HG03175 (cell line): ENCODE measurements around the gene ZNF613.
"Not testable (repeated sequence)": the region's sequence is repeated elsewhere in the genome, so short reads cannot be mapped to it uniquely, and the experiment has no call there.

Experiments
- ATAC-seq: cut with Tn5 transposase; IDR thresholded peaks from one replicate; pipeline ENCODE4 v1.9.1; 2021; ENCODE audit warnings: mild to moderate bottlenecking, moderate library complexity; ENCODE audit not compliant: unreplicated experiment

ZNF613 gene

GRCh38 chr19:51926784-51927741 lies at the start of gene ZNF613:
TSS of gene ZNF613 (plus strand) at chr19:51927472. CDS start at chr19:51936221, 8,749 bp downstream.
- peak; percentile 83 for ATAC-seq

GRCh38 chr19:51882518-51882917 lies 44.8 kb upstream of the ZNF613 start:
- ATAC-seq: no peak

GRCh38 chr19:51884713-51885112 lies 42.6 kb upstream of the ZNF613 start:
- ATAC-seq: no peak

- ATAC-seq: no peak
These were observed 39.5 kb upstream of the ZNF613 start, which contains the start of gene ZNF577 for GRCh38 chr19:51887522-51888498. TSS of gene ZNF577 (minus strand) at chr19:51887951. CDS start at chr19:51880382, 7,569 bp downstream.

- ATAC-seq: no peak
These were observed 37.3 kb upstream of the ZNF613 start for GRCh38 chr19:51889934-51890333.

GRCh38 chr19:51891193-51891747 lies 36.0 kb upstream of the ZNF613 start:
- ATAC-seq: no peak

- no peak for ATAC-seq
These were observed 25.4 kb upstream of the ZNF613 start for GRCh38 chr19:51901860-51902259.

GRCh38 chr19:51903192-51903591 lies 24.1 kb upstream of the ZNF613 start:
- ATAC-seq: no peak

GRCh38 chr19:51904331-51905165 lies 22.7 kb upstream of the ZNF613 start, which contains the start of gene ZNF649:
TSS of gene ZNF649 (minus strand) at chr19:51905017. CDS start at chr19:51900107, 4,910 bp downstream.
- ATAC-seq: peak; percentile 76

GRCh38 chr19:51905206-51905605 lies 22.1 kb upstream of the ZNF613 start:
- ATAC-seq: no peak

GRCh38 chr19:51905639-51906038 lies 21.6 kb upstream of the ZNF613 start:
- ATAC-seq: not testable (repeated sequence)

- not testable (repeated sequence) for ATAC-seq
These were observed 21.2 kb upstream of the ZNF613 start for GRCh38 chr19:51906108-51906507.

- ATAC-seq: not testable (repeated sequence)
These were observed 19.3 kb upstream of the ZNF613 start for GRCh38 chr19:51907981-51908380.

- no peak for ATAC-seq
These were observed 11.9 kb upstream of the ZNF613 start for GRCh38 chr19:51915324-51915867.

GRCh38 chr19:51916167-51916566 lies 11.1 kb upstream of the ZNF613 start:
- no peak for ATAC-seq

- ATAC-seq: no peak
These were observed 7.7 kb upstream of the ZNF613 start for GRCh38 chr19:51919606-51920005.

GRCh38 chr19:51921949-51922348 lies 5.3 kb upstream of the ZNF613 start:
- no peak for ATAC-seq

GRCh38 chr19:51926426-51926783 lies 867 bp upstream of the ZNF613 start:
- no peak for ATAC-seq

- ATAC-seq: no peak
These were observed 587 bp downstream of the ZNF613 start for GRCh38 chr19:51927859-51928258.

GRCh38 chr19:51931921-51932320 lies 4.6 kb downstream of the ZNF613 start:
- no peak for ATAC-seq
